ENCODE measurements around the gene CABLES2.

DNA sequence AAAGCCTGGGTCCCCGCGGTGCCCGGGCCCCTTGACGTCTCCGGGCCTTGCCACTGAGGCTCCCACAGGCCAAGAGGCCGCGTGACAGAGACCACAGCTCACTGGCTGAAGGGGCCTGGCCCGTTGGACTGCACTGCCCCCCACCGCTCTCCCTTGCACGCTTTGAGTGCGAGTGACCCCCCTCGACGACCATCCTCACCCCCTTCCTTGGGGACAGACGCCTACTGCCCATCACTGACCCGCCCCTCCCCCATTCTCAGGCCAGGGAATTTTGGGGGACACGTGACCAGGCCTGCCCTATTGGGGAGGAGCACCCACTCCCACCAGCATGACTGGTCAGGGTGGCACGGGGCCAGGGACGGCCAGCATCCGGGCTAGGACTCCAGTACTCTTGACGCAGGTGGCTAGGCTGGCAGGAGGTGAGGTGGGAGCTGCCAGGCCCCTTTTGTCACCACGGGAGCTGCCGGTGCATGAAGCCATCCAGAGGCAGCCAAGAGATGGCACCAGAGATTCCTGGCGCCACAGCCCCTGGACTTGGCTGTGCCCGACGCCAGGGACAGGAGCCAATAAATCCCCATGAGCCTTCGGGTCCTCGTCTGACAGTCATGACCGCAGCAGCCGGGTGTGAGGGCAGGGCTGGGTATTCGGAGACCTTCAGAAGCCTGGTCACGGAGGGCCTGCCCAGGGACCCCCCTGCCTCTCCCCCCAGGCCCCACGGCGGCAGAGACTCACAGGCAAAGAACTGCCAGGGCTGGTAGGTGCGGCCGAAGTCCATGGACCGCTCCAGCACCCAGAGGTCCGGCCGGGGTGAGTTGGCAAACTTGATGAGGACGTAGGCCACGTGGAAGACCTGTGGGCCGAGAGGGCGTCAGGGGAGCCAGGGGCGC is 54.4 kb downstream of the CABLES2 start:
- TF ChIP-seq POLR2A (IDR thresholded peaks at IDR 0.05; ENCODE audit: low read length) = no peak
- TF ChIP-seq EHMT2 (IDR thresholded peaks at IDR 0.05; ENCODE audit: low read depth) = no peak
- TF ChIP-seq RNF2 (IDR thresholded peaks at IDR 0.05; ENCODE audit: borderline replicate concordance, low read depth) = no peak
- TF ChIP-seq, protein P1, sequence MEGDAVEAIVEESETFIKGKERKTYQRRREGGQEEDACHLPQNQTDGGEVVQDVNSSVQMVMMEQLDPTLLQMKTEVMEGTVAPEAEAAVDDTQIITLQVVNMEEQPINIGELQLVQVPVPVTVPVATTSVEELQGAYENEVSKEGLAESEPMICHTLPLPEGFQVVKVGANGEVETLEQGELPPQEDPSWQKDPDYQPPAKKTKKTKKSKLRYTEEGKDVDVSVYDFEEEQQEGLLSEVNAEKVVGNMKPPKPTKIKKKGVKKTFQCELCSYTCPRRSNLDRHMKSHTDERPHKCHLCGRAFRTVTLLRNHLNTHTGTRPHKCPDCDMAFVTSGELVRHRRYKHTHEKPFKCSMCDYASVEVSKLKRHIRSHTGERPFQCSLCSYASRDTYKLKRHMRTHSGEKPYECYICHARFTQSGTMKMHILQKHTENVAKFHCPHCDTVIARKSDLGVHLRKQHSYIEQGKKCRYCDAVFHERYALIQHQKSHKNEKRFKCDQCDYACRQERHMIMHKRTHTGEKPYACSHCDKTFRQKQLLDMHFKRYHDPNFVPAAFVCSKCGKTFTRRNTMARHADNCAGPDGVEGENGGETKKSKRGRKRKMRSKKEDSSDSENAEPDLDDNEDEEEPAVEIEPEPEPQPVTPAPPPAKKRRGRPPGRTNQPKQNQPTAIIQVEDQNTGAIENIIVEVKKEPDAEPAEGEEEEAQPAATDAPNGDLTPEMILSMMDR (IDR thresholded peaks at IDR 0.05) = peak; percentile 38
- no peak for TF ChIP-seq CEBPB (IDR thresholded peaks at IDR 0.05)
- no peak for TF ChIP-seq ZSCAN20 (CRISPR knock-in tag; IDR thresholded peaks at IDR 0.05)
